ENCODE measurements around the gene RBPJ. TPM values are rescaled to one million over a fixed set of nuclear protein-coding genes. Genes with fewer than 3 reads are reported as not detected.

RBPJ gene
- total and polyA plus RNA-seq, 2 of the 8 experiments (the other 6 are each of a cell fraction or from before 2014, with no cell fraction given): 65.5 to 217 TPM

- TF ChIP-seq SP1 (IDR thresholded peaks at IDR 0.05; ENCODE audit: low read depth, low read length) (no peak), RXRA (IDR thresholded peaks at IDR 0.05; ENCODE audit: insufficient read depth, low read depth, low read length) (no peak), PHF8 (conservative IDR thresholded peaks at IDR 0.05; ENCODE audit: low read depth, low read length) (no peak), ATF2 (IDR thresholded peaks at IDR 0.05; ENCODE audit: low read length) (no peak), HDAC2 (IDR thresholded peaks at IDR 0.05; ENCODE audit: borderline replicate concordance in 1 of 2, low read depth in 2 of 2, low read length in 2 of 2) (no peak)
These were observed 97.3 kb downstream of the RBPJ start (continued) for GRCh38 chr4:26418107-26418506.

Measured in H1 (cell line).